GM19468 (cell line): ENCODE results near the gene ZNF628.

Experiments
- ATAC-seq: cut with Tn5 transposase; IDR thresholded peaks from one replicate; pipeline ENCODE4 v1.9.1; 2021; ENCODE audit warnings: mild to moderate bottlenecking, moderate library complexity, moderate number of reproducible peaks; ENCODE audit not compliant: unreplicated experiment; ENCODE audit errors: extremely low read depth

Gene ZNF628

DNA sequence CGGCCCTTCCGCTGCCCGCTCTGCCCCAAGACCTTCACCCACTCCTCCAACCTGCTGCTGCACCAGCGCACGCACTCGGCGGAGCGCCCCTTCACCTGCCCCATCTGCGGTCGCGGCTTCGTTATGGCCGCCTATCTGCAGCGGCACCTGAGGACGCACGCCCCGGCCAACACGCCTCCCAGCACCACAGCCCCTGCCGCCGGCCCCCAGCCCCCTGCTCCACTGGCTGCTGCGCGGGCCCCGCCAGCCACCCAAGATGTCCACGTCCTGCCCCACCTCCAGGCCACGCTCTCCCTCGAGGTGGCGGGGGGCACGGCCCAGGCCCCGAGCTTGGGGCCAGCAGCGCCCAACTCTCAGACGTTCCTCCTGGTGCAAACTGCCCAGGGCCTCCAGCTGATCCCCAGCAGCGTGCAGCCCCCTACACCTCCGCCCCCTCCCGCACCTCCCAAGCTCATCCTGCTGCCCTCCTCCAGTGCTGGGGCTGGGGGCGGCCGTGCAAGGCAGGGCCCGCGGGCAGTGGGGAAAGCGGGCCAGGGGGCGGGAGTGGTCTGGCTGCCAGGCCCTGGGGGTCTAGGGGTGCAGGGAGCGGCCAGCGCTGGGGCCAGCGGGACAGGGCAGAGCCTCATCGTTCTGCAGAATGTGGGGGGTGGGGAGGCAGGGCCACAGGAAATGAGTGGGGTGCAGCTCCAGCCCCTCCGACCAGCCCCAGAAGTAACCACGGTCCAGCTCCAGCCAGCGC, 6.7 kb downstream of the ZNF628 start:
- no peak for ATAC-seq

DNA sequence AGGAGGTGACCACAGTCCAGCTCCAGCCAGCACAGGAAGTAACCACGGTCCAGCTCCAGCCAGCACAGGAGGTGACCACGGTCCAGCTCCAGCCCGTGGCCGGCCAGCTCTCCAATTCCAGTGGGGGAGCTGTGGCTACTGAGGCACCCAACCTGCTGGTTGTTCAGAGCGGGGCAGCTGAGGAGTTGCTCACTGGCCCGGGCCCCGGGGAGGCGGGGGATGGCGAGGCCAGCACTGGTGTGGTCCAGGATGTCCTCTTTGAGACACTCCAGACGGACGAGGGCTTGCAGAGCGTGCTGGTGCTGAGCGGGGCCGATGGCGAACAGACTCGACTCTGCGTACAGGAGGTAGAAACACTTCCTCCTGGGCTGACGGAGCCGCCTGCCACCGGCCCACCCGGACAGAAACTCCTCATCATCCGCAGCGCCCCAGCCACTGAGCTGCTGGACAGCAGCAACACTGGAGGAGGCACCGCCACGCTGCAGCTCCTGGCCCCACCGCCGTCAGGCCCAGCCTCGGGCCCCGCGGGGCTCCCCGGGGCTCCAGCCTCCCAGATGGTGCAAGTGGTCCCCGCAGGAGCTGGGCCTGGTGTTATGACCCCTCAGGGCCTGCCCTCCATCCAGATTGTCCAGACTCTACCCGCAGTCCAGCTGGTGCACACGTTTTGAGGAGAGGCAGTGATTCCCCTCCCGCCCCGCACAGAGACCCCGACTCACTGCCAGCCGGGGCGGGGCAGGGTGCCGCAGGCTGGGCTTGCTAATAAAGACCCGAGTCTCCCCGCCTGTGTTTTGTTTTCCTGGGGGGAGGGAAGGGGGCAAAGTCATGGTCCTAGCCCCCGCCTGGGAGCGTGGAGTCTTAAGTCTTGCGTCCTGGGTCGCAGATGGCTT, 7.5 kb downstream of the ZNF628 start:
- no peak for ATAC-seq

DNA sequence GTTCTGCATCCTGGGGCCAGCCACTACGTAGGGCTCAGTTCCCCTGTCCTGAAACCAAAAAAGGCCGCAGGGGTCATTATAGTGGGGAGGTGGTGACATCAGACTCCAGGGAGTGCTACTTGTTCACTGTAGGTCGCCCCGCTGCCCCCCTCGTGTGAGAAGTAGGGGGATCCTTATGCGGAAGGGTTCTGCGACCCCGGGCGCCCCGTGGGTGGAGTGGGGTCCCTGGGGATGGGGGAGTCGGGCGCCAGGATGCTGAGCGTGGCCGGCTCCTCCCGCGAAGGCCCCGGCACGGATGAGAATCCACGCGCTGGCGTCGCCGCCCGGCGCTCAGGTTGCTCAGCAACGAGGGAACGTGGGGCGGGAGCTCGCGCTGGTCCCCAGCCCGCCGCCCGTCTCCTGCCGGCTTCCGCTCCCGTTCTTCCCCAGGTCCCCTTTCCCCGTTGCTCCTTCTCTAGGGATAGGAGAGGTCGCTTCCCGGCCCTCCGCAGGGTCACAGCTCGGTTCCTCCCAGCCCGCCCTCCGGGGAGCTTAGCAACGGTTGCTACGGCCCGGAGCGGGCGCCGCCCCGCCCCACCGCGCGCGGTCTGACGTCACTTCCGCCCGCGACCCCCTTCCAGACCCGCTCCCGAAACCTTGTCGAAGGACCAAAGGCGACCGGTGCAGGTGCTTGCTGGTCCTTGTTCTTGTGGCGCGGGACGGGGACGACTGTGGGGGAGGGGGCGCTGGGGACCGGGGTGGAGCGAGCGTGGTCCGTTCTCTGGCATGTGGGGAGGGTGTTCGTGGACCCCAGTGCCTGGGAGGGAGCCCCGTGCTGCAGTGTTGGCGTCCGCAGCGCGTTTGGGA, 8.4 kb downstream of the ZNF628 start, which contains the start of gene NAT14:
Gene NAT14 (plus strand): TSS at position 596 of the 846 bp plus-strand sequence. CDS start 521 bp downstream, outside the sequence.
- ATAC-seq: no peak

DNA sequence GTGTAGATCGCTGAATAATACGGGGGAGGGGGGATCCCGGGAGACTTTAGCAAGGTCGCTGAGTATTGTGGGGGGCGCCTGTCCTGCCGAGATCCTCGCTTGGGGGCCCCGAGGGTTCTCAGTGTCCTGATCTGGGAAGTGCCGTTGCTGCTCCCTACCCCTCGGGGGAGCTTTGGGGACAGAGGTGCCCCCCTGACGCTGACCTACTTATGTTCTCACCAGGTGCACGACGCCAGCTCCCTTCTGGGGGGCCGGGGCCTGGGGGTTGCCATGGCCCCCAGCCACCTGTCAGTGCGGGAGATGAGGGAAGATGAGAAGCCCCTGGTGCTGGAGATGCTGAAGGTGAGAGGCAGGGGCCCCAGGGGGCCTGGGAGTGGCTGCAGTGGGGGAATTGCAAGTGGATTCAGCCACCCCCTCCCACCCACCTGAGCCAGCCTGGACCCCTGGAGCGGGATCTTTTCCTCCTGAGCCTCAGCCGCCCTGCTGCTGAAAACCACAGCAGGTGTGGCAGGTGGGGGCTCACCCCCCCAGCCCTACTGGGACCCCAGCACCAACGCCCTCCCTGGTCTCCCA, 9.1 kb downstream of the ZNF628 start:
- ATAC-seq: no peak

DNA sequence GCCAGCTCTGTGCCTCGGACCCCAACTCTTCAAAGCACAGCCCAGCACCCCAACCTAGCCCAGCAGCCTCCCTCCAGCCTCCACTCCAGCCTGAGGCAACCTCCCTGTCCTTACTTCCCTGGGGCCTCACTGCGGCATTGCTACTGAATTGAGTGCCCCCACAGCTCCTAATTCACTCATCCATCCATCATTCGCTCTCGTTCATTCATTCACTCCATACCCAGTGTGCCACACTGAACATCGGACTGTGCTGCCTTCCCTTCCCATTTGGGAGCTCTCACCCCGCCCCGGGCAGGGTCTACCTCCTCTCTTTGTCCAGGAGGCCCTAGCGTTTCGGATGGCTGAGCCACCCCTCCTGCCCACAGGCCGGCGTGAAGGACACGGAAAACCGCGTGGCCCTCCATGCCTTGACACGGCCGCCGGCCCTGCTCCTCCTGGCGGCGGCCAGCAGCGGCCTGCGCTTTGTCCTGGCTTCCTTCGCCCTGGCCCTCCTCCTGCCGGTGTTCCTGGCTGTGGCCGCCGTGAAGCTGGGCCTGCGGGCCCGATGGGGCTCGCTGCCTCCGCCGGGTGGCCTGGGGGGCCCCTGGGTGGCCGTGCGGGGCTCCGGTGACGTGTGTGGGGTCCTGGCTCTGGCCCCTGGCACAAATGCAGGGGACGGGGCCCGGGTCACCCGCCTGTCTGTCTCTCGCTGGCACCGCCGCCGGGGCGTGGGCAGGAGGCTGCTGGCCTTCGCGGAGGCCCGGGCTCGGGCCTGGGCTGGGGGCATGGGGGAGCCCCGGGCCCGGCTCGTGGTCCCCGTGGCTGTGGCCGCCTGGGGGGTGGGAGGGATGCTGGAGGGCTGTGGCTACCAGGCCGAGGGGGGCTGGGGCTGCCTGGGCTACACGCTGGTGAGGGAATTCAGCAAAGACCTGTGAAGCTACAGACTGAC, 9.9 kb downstream of the ZNF628 start:
- no peak for ATAC-seq

DNA sequence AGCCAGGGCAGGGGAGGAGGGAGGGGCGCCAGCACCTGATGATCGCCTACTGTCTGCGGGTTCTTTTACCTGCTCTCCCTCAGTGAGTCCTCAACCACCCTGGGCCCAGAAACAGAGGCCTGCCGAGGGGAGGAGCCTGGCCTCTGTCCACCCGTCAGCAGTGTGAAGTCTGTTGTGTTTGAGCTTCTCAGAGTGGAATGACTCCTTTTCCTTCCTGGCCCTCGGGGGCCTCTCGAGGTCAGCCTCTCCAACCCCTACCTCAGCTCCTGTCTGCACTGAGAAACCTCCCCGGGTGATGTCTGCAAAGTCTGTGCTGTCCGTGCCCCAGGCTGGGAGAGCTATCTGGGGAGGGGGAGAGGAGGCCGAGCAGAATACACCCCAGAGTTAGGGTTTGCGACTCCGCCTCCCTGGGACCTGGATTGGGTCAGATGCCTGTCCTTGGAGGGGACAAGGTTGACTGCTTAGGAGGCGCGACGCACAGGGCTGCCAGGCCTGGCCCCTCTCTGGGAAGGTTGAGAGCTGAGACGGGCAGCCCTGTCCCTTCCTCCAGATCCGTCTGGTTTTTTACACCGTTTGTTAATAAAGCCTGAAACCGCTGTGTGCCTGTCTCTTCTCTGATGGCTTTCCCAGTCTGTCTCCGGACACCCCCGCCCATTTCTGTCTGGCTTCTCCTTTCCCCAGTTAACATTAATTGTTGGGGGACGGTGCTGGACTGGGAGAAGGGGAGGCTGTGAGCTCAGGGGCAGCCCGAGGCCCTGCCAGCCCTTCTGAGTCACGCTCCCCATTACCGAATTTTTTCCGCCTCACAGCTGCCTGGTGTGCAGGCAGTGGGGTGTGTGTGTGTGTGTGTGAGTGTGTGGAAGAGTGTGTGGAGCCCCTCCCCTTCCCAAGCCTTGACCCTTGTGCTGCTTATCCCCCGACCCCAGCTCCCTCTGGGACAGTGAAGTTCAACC, 10.8 kb downstream of the ZNF628 start:
- no peak for ATAC-seq

DNA sequence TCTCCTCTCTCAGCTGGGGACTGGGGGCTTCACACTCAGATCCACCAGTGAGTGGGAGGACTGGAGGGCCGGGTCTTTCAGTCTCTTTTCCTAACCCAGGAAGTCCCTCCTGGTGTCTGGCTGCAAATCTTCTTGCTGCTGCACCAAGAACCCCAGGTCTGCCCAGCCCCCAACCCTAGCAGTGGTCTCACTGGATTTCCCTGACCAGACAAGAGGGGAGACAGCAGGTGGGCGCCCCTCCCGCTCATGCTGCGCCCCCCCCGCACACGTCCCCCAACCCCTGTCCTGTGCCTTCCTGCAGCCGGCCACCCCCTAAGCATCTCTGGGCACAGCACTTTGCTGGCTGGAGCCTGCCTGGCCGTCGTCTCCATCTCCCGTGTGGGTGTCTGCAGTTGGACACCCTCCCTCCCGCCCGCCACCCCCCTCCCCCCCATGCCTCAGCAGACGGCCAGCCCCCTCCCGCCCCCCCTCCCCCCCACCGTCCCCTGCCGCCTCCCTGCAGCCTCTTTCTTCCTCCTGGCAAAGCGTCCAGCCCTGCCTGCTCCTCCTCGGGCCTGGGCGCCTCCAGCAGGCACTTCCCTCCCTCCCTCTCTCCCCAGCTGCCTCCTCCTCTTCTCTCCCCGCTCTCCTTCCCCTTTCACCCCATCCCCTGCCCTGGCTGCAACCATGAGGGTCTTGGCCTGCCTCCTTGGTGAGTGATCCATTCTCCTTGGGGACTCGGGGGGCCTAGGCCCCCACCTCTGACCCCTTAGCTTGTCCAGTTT, 11.7 kb downstream of the ZNF628 start, which contains the start of gene SSC5D:
Gene SSC5D (plus strand): TSS at position 513 of the 764 bp plus-strand sequence. CDS start 154 bp downstream, at position 667.
- ATAC-seq: no peak

DNA sequence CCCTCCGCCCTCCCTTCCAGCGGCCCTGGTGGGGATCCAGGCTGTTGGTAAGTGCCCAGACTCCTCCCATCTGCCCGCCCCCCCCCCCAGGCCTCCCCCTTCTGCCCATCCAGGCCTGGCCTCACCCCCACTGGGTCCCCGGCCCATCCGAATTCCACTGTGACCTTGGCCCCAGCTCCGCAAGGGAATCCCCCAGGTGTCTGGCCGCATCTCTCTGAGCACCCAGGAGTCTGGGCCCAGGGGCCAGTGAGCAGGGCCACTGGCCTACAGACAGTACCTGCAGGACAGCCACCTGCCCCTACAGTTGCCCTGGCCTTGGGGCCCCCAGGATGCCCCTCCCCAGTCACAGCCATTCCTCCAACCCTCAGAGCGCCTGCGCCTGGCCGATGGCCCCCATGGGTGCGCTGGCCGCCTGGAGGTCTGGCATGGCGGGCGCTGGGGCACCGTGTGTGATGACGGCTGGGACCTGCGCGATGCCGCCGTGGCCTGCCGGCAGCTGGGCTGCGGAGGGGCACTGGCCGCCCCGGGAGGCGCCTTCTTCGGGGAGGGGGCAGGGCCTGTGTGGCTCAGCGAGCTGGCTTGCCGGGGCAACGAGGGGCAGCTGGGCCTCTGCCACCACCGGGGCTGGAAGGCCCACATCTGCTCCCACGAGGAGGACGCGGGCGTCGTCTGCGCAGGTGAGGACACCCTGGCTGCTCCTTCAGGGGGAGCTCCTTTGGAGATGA, 12.7 kb downstream of the ZNF628 start:
- ATAC-seq: no peak

DNA sequence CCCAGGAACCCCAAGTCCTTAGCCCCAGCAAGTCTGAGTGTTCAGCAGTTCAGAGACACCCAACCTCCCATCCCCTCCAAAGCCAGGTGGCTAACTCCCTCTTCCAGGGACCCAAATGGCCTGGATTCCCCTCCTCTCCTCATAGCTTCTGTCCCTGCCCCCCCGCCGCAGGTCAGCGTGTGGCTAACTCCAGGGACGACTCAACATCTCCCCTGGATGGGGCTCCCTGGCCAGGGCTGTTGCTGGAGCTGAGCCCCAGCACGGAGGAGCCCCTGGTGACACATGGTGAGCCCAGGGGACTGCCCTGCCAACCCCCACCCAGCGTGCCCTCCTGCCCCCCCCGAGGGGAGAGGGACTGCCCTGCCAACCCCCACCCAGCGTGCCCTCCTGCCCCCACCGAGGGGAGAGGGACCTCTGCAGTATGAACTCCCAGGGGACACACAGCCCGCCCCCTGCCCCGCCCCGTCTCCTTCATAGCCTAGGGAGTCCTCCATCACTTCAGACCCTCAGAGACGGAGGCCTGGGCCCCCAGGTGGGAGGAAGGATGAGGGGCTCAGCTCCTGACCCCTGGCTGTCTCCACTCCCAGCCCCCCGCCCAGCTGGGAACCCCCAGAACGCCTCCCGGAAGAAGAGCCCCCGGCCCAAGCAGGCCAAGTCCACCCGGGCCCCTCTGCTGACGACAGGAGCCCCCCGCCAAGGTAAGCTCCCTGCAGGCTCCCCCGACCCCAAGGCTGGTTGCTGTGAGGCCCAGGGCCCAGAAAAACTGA, 13.5 kb downstream of the ZNF628 start:
- no peak for ATAC-seq

DNA sequence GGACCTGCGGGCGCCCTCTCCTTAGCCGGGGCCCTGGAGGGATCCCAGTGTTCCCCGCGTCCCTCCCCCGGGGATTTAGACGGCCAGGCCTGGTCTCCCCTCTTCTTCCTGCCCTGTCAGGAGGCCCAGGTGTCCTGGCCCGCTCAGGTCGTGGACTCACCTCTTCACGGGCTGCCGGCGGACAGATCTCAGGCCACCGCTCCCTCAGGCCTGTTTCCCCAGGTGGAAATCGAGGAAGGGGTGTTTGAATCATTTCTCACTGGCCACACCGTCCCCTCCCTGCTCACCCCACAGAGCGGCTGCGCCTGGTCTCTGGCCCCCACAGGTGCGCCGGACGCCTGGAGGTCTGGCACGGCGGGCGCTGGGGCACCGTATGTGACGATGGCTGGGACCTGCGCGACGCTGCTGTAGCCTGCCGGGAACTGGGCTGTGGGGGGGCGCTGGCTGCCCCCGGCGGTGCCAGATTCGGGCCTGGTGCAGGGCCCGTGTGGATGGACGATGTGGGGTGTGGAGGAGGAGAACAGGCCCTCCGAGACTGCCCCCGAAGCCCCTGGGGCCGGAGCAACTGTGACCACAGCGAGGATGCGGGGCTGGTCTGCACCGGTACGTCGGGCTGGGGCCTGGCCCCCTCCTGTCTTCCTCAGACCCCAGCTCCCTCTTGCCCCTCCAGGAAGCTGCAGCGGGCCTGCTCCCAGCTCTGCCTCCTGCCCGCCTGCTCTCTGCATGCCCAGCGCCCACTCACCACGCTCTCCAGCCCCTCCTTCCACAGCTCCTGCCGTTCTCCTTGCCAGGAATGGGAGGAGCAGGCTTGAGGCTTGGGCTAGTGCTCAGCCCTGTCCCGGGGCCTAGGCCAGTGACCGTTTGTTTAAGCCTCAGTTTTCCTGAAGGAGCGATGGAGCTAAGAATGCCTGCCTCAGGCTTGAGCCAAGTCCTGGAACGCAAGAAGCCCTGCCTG, 14.3 kb downstream of the ZNF628 start:
- no peak for ATAC-seq

DNA sequence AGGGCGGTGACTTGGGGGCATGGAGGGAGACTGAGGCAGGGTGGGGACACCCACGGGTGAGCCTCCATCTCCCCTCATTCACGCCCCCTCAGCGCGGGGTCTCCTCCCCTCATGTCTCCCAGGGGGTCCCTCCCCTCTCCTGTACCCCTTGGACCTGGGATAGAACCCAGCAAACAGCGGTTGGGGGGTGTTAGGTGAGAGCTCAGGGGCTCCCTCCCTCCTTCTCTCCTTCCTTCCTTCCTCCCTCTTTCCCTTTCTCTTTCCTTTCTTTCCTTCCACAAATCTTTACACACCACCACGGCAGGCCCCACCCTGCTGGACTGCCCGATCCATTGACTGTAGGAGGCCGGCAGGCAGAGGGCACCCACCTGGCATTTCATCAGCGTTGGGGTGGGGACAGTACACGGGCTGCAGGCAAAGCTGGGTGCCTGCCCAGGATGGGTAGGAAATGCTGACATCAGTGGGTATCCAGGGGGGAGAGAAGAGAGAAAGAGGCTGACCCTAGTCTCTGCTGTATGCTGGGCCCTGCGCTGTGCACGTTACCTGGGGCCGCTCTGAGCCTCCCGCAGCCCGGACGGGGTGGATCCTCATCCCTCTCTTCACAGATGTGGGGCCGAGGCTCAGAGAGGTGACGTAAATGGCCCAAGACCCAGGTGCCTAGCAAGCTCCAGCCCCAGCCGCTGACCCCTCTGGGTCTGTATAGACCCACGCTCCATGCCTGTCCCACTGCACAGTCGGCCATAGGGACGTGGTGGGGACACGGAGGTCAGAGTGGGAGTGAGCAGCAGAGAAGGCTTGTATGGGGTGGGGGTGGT, 15.3 kb downstream of the ZNF628 start:
- ATAC-seq: no peak

DNA sequence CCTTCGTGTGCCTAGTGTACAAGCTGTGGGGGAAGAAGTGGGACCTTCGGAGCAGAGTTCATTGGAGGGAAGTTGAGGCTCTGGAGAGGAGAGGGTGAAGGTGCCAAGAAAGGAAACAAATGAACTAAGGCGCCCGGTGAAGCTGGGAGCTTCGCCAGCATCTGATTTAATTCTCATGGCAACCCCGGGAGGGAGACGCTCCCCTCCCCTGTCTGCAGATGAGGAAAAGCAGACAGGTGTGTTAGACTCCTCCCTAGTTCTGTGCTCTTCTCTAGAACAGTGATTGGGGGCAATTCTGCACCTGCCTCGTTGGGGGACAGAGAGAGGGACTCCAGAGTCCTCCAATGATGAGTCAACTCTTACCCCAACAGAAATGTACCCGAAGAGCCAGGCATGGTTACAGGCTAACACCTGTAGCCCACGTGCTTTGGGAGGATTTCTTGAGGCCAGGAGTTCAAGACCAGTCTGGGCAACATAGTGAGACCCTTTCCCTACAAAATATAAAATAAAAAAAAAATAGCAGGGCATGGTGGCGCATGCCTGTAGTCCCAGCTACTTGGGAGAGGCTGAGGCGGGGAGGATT, 16.0 kb downstream of the ZNF628 start:
- ATAC-seq: no peak

DNA sequence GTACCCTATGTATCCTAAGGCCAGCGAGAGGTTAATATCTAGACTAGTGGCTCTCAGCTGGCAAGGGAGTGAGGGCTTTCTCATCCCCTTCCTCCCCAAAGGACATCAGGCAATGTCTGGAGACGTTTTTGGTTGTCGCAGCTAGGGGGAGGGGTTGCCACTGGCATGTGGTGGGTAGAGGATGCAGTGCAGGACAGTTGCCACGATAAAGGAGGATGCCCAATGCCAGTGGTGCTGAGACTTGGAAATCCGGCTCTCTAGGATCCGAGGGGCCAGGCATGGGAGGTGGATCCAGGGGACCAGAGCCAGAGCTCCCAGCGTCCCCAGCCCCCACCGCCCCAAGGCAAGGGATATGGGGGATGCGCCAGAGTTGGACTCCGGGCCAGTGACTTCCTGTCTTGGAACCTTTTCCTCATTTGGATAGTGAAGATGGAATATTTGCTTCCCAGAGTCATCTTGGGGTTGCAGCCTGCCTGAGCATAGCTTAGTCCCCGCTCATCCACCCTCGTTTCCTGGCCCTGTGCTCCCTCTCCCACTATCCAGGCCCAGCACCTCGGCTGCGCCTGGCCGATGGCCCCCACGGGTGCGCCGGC, 16.7 kb downstream of the ZNF628 start:
- ATAC-seq: no peak
